Subcutaneous adipose tissue (tissue), 4 donors: Measurements from ENCODE around the gene KCNK5. TPM values are rescaled to one million over a fixed set of nuclear protein-coding genes. Genes with fewer than 3 reads are reported as not detected.

Experiments used
- CTCF ChIP-seq: fragments of 450-650 bp; IDR thresholded peaks from one replicate; pipeline ENCODE4 v1.5.1; 2016; ENCODE audit warnings: low read depth, mild to moderate bottlenecking, control low read depth, antibody characterized with exemption, moderate library complexity
- total RNA-seq, 4 donors: library from RNA; depleted of rRNA; stranded (reverse); fragments of >200 nt; gene quantifications; one replicate each; pipeline ENCODE4 v1.1.0, GENCODE V29; 2016

The KCNK5 gene
- total RNA-seq, 4 donors from 2014 or later: 1.0 to 3.0 (median 1.1) TPM

GRCh38 chr6:39209360-39209811 lies 19.9 kb downstream of the KCNK5 start:
- no peak for TF ChIP-seq CTCF

GRCh38 chr6:39208223-39208739 lies 21.0 kb downstream of the KCNK5 start:
- no peak for TF ChIP-seq CTCF

- no peak for TF ChIP-seq CTCF
Measured at GRCh38 chr6:39207416-39208222, 21.7 kb downstream of the KCNK5 start.

GRCh38 chr6:39206250-39206721 lies 23.0 kb downstream of the KCNK5 start:
- TF ChIP-seq CTCF: no peak

DNA sequence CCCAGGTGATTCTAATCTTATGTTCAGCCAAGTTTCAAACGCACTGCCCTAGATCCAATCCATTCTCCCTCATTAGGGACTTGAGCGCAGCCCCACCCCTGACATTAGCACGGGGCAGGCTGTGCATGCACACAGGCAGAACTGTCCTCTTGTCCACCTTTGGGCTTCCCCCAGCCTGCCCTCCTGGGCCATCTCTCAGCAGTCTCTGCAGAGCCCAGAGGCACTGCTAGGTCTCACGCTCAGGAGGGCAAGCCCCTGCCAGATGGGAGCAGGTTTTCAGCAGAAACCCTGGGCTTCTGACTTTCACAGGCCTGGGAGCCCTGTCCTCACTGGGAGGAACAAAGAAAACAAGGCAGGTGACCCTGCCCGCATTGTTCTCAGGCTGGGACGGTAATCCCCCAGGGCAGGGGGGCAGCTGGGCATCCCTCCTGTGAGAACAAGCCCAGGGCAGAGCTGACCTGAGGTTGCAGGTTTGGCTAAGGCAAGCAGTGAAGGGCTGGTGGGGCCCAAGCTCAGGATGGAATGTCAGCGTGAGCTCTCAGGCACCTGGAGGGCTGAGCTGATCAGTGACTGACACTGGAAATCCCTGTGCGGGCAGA lies 24.5 kb downstream of the KCNK5 start:
- no peak for TF ChIP-seq CTCF

GRCh38 chr6:39204160-39204495 lies 25.1 kb downstream of the KCNK5 start:
- TF ChIP-seq CTCF: no peak

- no peak for TF ChIP-seq CTCF
Measured at GRCh38 chr6:39203436-39204159, 25.7 kb downstream of the KCNK5 start.
